Measurements from ENCODE around the gene DNAH8.

The DNAH8 gene

DNA sequence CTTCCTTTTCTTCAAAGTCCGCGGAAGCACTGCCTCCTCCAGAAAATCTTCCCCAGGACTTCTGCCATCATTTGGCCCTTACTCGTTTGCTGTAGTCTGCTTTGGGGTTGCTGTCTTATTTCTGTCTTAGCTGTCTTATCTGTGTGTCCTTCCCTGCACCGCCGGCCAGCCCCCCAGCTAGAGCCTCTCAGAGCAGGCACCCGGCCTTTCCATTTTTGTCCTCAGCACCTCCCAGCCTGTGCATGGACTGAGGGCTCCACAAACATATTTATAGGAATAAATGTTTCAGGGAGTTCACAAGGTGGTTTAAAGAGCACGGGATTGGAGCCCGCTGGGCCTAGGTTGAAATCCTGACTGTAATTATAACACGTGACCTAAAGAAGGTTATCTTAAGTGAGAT, 341.6 kb downstream of the DNAH8 start:
- TF ChIP-seq JUND (IDR thresholded peaks at IDR 0.05; ENCODE audit: low read depth), result no peak
- no peak for DNase-seq (ENCODE audit: low read depth in 1 of 2, low spot score in 1 of 2)
- in situ Hi-C loops (cut with HindIII; ENCODE audit: low pct_unique_long_range_greater_than_20kb, low sequenced_read_pairs), result no loop called here

DNA sequence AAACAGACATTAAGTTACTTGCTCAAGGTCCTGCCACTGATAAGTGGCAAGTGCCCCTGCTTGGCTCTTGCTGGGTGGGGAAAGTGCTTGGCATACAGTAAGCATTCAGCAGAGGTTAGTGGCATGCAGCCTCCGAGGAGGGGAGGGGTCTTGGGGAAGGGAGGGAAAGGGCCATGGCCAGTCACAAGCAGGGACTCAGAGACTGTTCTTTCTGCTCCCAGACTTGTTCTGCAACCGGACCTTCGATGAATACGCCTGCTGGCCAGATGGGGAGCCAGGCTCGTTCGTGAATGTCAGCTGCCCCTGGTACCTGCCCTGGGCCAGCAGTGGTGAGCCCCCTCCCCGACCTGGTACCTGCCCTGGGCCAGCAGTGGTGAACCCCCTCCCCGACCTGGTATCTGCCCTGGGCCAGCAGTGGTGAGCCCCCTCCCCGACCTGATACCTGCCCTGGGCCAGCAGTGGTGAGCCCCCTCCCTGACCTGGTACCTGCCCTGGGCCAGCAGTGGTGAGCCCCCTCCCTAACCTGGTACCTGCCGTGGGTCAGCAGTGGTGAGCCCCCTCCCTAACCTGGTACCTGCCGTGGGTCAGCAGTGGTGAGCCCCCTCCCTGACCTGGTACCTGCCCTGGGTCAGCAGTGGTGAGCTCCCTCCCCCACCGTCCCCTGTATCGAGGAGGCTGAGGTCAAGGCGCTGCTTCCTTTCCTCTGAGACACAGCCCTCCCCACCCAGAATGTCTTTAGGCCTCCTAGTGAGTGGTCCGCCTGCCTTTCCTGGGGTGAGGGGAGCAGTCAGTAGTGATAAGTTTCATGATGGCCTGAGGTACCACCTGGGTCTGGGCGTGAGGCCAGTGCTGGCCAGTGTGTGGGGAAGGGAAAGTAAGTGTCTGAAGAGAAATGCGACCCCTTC, 342.4 kb downstream of the DNAH8 start:
- TF ChIP-seq JUND (IDR thresholded peaks at IDR 0.05; ENCODE audit: low read depth), result no peak
- in situ Hi-C loops (cut with HindIII; ENCODE audit: low pct_unique_long_range_greater_than_20kb, low sequenced_read_pairs), result no loop called here
- no peak for DNase-seq (ENCODE audit: low read depth in 1 of 2, low spot score in 1 of 2)

DNA sequence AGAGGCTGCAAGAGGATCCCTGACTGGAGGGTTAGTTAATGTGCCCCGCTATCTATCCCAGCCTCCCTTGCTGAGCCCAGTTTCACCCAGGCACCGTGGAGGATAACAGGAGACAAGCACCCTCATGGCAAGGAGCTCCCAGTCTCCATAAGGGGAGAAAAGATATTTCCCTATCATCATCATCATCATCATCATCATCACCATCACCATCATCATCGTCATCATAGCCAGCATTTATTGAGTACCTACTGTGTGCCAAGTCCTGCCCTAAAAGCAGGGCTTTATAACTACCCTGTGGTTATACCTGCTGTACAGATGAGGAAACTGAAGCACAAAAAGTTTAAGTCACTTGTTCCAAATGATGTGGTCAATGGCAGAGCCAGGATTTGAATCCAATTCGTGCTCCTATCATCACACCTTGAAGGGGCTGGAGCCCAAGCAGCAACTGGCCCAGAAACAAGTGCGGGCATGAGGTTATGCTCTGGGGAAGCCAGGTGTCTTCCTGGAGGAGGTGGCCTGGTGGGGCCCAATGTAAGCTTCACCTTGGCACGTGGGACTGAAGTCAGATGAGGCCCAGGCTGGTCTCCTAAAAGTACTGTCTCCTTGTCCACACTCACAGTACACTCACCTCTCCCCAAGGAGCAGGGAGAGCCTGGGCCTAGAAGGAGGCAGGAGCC, 343.5 kb downstream of the DNAH8 start:
- DNase-seq (ENCODE audit: low read depth in 1 of 2, low spot score in 1 of 2), result no peak
- in situ Hi-C loops (cut with HindIII; ENCODE audit: low pct_unique_long_range_greater_than_20kb, low sequenced_read_pairs), result no loop called here
- no peak for TF ChIP-seq JUND (IDR thresholded peaks at IDR 0.05; ENCODE audit: low read depth)

DNA sequence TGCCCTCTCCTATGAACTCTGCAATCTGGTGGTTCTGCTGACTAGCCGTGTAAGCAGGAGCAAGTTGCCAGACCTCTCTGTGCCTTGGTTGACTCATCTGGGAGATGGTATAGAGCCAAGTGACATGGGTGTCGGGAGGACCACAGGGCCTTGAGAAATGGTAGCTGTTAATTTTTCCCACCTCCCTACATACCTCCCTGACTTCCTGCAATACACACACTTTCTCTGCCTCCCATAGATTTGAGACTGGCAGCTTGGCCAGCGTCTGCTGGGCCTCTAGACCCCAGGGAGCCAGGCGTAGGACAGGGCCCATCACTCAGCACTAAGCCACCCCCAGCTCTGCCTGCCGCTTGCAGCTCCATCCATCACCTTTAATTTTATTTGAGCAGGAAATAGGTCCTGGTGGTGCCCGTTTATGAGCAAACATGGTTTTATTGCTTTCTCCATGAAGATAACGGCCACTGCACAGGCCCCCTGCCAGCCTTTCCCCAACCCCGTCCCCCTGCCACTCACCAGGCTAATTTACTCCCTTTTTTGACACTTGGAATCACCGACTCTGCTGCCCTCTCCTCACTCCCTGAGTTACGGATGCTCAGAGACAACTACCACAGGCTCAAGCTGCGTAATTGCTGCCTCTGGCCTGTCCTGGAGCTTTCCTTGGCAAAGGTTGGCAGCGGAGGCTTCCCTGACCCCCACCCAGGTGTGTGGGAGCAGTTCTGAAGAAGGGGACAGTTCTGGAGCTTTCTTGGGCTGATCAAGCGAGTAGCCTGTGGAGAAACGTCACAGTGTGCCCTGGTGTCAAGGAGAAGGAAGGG, 344.6 kb downstream of the DNAH8 start:
- TF ChIP-seq JUND (IDR thresholded peaks at IDR 0.05; ENCODE audit: low read depth), result no peak

DNA sequence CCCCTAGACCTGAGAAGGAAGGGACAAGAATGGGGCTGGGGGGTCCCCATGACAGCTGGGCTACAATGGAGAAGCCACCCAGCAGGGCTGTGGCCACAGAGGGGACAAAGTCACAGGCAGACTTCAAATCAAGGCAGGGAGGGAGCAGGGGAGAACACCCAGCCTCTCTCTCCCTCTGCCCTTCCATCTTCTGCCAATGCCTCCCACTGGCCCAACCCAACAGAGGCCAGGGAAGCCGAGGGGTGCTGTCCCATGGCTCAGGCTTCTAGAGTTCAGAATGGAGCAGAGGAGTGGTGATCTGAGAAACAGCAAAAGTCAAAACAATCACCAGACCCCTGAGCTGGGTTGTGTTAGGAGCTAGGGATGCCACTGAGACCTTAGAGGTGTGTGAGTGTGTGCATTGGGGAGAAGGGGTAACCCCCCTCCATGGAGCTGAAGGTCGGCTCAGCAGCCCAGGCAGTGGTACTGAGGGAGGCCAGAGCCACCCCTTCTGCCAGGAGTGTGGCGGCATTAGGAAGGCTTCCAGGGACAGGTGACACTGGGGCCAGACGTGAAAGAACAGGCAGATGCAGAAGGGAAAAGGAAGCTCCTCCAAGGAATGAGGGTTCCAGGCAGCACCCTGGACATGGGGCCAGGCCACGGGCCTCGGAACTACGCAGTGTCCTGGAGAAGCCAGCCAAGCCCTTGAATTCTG, 345.5 kb downstream of the DNAH8 start:
- DNase-seq (ENCODE audit: low read depth in 1 of 2, low spot score in 1 of 2), result no peak
- no peak for TF ChIP-seq JUND (IDR thresholded peaks at IDR 0.05; ENCODE audit: low read depth)
- in situ Hi-C loops (cut with HindIII; ENCODE audit: low pct_unique_long_range_greater_than_20kb, low sequenced_read_pairs), result no loop called here

More for the DNA sequence above, 344.6 kb downstream of the DNAH8 start:
- in situ Hi-C loops (cut with HindIII; ENCODE audit: low pct_unique_long_range_greater_than_20kb, low sequenced_read_pairs), result no loop called here
- DNase-seq (ENCODE audit: low read depth in 1 of 2, low spot score in 1 of 2), result no peak

DNA sequence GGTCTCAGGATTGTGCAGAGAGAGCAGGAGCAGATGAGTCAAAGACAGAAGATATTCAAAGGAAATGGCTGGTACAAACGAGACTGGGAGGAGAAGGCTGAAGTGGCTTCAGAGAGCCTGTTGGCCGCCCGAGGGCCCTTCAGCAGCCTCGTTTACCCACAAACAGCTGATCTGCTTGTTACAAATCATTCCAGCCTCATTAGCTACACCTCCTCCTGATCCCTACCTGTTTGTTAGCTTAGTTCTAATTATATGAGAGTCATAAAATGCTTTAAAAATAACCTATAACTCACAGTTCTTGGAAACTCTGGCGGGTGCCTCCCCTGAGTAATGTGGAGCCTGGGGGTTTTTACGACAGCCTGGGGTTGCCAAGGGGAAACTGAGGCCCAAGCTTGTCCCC, 346.1 kb downstream of the DNAH8 start:
- in situ Hi-C loops (cut with HindIII; ENCODE audit: low pct_unique_long_range_greater_than_20kb, low sequenced_read_pairs), result no loop called here
- TF ChIP-seq JUND (IDR thresholded peaks at IDR 0.05; ENCODE audit: low read depth), result no peak
- no peak for DNase-seq (ENCODE audit: low read depth in 1 of 2, low spot score in 1 of 2)

DNA sequence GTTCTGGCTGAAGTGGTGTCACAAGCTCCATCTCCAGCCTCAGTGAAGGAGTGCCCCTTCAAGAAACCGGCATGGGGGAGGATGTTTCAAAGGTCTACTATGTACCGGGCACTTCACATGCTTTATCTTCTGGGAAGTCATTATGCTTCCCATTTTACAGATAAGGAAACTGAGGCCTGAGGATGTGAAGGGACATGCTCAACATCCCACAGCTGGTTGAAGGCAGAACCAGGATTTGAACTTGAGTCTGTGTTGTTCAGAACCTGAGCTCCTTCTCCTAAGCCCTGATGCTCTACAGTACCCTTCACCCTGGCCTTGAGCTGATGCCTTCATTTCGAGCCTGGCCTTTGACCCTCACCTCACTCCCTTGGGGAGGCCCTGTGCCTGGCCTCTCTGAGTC, 346.5 kb downstream of the DNAH8 start:
- no peak for DNase-seq (ENCODE audit: low read depth in 1 of 2, low spot score in 1 of 2)
- TF ChIP-seq JUND (IDR thresholded peaks at IDR 0.05; ENCODE audit: low read depth), result no peak
- in situ Hi-C loops (cut with HindIII; ENCODE audit: low pct_unique_long_range_greater_than_20kb, low sequenced_read_pairs), result no loop called here

DNA sequence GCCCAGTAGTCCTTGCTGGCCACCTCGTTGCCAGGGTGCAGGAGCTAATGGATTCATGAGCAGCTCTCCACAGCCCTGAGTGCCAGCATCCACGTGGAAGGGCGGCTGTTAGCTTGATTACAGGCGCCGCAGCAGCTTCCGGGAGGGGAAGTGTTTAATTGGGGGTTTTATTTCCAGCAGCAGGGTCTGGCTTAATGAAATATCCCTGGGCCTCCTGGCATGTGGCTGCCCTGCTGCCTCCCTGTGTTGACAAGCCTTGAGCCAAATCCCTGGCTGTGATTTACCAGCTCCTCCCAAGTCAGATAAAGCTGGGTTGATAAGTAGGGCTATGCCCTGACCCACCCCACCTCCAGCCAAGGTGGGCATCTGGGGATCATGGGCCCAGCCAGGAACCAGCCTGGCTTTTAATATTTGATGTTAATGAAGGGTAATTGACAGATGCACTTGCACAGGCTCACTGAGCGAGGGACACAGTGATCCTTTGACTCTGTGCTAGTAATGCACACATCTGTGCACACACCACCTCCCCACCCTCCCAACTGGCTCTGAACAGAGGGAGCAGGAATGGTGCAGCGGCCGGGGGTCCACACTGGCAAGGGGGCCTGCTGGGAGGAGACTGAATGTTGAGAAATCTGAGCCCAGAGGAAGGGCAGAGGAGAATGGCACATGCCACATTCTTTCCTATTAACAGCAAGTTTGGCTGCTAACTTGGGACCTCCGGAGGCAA, 347.1 kb downstream of the DNAH8 start:
- no peak for DNase-seq (ENCODE audit: low read depth in 1 of 2, low spot score in 1 of 2)

DNA sequence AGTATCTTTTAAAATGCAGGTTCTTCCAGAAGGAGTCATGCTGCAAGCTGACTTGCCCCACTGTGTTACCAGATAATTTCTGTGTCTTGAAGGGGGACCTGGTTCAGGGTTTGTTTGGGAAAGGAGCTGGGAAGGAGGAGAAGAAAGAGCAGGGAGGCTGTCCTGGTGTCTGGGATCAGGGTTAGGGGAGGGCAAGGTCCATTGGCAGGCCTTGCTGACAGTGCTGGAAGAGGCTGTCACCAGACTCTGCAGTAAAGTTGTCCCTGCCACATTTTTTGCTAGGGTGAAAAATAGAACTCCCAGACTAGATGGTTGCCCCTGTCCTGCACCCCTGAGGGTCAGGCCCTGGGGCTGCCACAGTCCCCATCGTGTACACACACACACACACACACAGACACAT, 348.4 kb downstream of the DNAH8 start:
- in situ Hi-C loops (cut with HindIII; ENCODE audit: low pct_unique_long_range_greater_than_20kb, low sequenced_read_pairs), result no loop called here
- TF ChIP-seq JUND (IDR thresholded peaks at IDR 0.05; ENCODE audit: low read depth), result no peak

More for the DNA sequence above, 347.1 kb downstream of the DNAH8 start:
- no peak for TF ChIP-seq JUND (IDR thresholded peaks at IDR 0.05; ENCODE audit: low read depth)
- in situ Hi-C loops (cut with HindIII; ENCODE audit: low pct_unique_long_range_greater_than_20kb, low sequenced_read_pairs), result no loop called here

DNA sequence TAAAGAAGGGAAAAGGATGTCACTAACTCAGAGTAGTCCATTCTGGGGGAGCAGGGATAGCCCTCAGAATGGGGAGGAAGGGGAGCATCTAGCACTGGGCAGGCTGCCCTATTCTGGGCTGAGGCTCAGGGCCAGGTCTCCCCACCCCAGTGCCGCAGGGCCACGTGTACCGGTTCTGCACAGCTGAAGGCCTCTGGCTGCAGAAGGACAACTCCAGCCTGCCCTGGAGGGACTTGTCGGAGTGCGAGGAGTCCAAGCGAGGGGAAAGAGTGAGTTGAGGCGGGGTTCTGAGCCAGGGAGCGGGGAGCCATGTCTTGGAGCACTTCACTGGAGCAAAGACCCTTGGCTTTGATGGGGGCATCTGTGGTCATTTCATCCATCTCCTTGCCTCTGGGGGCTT, 350.4 kb downstream of the DNAH8 start:
- no peak for TF ChIP-seq JUND (IDR thresholded peaks at IDR 0.05; ENCODE audit: low read depth)
- in situ Hi-C loops (cut with HindIII; ENCODE audit: low pct_unique_long_range_greater_than_20kb, low sequenced_read_pairs), result no loop called here
- no peak for DNase-seq (ENCODE audit: low read depth in 1 of 2, low spot score in 1 of 2)

More for the DNA sequence above, 348.4 kb downstream of the DNAH8 start:
- DNase-seq (ENCODE audit: low read depth in 1 of 2, low spot score in 1 of 2), result no peak

DNA sequence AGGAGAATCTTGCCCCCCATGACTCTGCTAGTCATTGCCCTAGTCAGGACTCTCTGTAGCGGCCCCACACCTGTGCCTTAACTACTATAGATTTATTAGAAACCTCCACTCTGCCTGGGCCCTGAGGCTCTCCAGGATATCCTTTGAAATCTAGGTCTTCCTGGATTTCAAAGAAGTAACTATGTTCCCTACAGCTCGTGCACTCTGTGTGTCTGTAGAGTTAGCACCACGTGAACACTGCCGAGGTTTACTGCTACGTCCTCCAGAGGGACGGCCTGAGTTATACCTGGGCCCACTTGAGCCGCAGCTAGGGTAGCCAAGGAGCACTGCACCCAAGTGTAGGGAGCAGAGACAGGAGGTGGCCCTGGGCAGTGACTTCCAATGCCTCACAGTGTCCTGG, 353.3 kb downstream of the DNAH8 start:
- in situ Hi-C loops (cut with HindIII; ENCODE audit: low pct_unique_long_range_greater_than_20kb, low sequenced_read_pairs), result no loop called here
- no peak for DNase-seq (ENCODE audit: low read depth in 1 of 2, low spot score in 1 of 2)
- no peak for TF ChIP-seq JUND (IDR thresholded peaks at IDR 0.05; ENCODE audit: low read depth)
